Activated T-cell treated with anti-CD3 and anti-CD28 coated beads, Interleukin-2, amount 50 U/mL, for 4 hours (primary cell): ENCODE data around the gene ZNF169. TPM values are rescaled to one million over a fixed set of nuclear protein-coding genes. Genes with fewer than 3 reads are reported as not detected.
"Not testable (repeated sequence)": the region's sequence is repeated elsewhere in the genome, so short reads cannot be mapped to it uniquely, and the experiment has no call there.

Experiments
- ATAC-seq, 2 donors: fragments of 200-7000 bp; cut with Tn5 transposase; one replicate each; pipeline ENCODE4 v1.10.0; 2021
- DNase-seq: peaks from one replicate; pipeline ENCODE4 v3.0.0-alpha.2; 2020
- H3K27me3 Mint-ChIP-seq: one replicate; pipeline ENCODE4 v1.8.0; 2021; ENCODE audit warnings: low read depth, mixed read lengths
- H3K36me3 Mint-ChIP-seq: one replicate; pipeline ENCODE4 v1.8.0; 2022; ENCODE audit warnings: mixed read lengths; ENCODE audit not compliant: insufficient read depth
- H3K4me1 Mint-ChIP-seq: one replicate; pipeline ENCODE4 v1.8.0; 2021; ENCODE audit warnings: low read depth, mixed read lengths
- H3K4me3 Mint-ChIP-seq: one replicate; pipeline ENCODE4 v1.8.0; 2021; ENCODE audit warnings: mild to moderate bottlenecking, moderate library complexity, mixed read lengths
- H3K9me3 Mint-ChIP-seq: one replicate; pipeline ENCODE4 v1.8.0; 2021; ENCODE audit warnings: mixed read lengths
- total RNA-seq, 3 donors: library from RNA; stranded (reverse); gene quantifications; one replicate each; pipeline ENCODE4 v1.2.1, GENCODE V29; 2021

Gene ZNF169
- total RNA-seq, 3 donors from 2014 or later, result 3.6 to 4.7 (median 3.7) TPM

GRCh38 chr9:94347451-94347850 lies 88.4 kb downstream of the ZNF169 start:
- not testable (repeated sequence) for ATAC-seq

GRCh38 chr9:94348754-94349153 lies 89.7 kb downstream of the ZNF169 start:
- not testable (repeated sequence) for ATAC-seq, H3K27me3 Mint-ChIP-seq, DNase-seq, H3K36me3 Mint-ChIP-seq, H3K4me3 Mint-ChIP-seq, H3K4me1 Mint-ChIP-seq, H3K9me3 Mint-ChIP-seq

More at GRCh38 chr9:94347451-94347850, 88.4 kb downstream of the ZNF169 start:
- not testable (repeated sequence) for H3K9me3 Mint-ChIP-seq, H3K36me3 Mint-ChIP-seq, H3K27me3 Mint-ChIP-seq, DNase-seq, H3K4me3 Mint-ChIP-seq, H3K4me1 Mint-ChIP-seq

Other genes with a start within 250 kb of the ZNF169 start
- gene PTPDC1, start 174.8 kb upstream of the ZNF169 start, total RNA-seq, result 1 to 10 TPM; 4.5 to 5.9 (median 4.5) TPM
- gene NUTM2F, start 69.3 kb downstream of the ZNF169 start, total RNA-seq, result not detected